GM21367 (cell line): ENCODE measurements around the gene MRPS5.
"Not testable (repeated sequence)": the region's sequence is repeated elsewhere in the genome, so short reads cannot be mapped to it uniquely, and the experiment has no call there.

Experiments
- ATAC-seq: cut with Tn5 transposase; IDR thresholded peaks from one replicate; pipeline ENCODE4 v1.9.1; 2021; ENCODE audit not compliant: unreplicated experiment

Gene MRPS5

DNA sequence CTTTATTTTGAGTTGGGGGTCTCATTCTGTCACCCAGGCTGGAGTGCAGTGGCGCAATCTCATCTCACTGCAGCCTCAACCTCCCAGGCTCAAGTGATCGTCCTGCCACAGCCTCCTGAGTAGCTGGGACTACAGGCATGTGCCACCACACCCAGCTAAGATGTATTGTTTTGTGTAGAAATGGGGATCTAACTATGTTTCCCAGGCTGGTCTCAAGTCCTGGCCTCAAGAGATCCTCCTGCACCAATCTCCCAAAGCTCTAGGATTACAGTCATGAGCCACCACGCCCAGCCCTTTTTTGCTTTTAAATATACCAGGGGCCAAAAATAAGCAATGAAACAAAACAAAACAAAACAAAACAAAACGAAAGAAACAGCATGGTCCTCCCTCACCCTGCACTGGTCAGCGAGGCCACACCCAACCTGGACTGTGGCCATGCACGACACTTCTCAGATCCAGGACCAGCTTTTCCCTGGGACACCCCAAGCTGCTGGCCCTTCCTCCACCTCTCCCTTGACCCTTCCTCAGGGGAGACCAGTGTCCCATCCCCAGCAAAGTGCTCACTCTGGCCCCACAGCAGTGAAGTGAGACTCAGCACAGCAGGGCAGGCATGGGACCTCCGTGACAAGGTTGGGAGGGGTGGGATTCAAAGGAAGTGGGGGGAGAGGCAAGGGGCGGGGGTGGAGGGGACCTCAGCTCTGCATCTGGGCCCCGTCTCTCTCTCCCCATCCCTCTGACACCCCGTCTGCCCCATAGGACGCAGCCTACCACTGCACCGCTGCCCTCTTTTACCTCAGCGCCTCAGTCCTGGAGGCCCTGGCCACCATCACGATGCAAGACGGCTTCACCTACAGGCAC, 72.6 kb downstream of the MRPS5 start:
- no peak for ATAC-seq

DNA sequence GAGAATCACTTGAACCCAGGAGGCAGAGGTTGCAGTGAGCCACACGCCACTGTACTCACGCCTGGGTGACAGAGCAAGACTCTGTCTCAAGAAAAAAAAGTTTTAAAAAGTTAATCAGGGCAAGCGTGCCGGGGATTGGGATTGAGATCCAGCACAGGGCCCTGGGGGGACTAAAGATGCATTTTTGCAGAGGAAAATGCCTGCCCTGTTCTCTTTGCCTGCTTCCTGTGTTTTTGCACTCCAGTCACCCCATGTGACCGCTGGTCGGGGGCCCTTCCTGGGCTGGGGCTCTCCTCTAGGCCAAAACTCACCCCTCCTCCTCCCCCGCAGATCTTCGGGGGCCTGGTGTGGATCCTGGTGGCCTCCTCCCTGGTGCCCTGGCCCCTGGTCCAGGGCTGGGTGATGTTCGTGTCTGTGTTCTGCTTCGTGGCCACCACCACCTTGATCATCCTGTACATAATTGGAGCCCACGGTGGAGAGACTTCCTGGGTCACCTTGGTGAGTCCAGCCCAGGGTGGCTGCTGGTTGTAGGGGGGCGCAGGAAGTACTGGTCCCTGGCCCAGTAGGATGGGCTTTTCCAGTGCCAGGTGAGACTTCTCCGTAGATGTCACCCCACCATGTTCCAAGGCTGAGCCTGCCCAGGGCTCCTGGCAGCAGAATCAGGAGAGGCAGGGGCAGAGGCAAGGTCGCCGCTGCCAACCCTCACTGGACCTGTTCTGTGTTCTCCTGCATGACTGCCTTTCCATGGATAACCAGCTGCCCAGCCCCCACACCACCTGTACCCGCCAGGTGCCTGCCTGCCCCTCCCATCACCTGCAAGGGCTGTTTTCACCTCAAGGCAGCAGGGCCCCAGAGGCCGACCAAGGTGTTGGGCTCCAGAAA, 73.7 kb downstream of the MRPS5 start:
- ATAC-seq = no peak

DNA sequence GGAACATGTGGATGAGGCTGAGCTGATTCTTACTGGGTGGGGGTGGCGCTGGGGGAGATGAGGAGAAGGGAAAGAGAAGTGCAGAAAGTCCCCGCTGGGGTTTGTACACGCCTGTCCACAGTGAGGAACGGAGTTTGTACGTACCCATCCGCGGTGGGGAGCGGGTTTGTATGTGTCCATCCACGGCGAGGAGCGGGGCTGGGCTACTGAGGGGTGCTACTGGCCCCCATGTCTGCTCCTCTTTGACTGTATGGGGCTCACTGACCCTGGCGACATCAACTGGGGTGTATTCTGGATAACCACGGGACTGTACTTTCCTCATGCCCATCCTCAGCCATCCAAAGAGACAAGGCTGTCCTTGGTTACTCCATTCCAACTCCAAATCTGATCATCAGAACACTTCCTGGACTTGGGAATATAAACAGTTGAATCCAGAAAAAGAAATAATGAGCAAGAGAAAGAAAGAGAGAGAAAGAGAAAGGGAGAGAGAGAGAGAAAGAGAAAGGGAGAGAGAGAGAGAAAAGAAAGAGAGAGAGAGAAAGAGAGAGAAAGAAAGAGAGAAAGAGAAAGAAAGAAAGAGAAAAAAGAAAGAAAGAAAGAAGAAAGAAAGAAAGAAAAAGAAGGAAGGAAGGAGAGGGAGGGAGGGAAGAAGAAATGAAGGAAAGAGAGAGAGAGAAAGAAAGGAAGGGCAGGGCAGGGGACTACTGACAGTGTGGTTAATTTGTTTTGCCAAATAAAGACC, 75.1 kb downstream of the MRPS5 start:
- no peak for ATAC-seq

DNA sequence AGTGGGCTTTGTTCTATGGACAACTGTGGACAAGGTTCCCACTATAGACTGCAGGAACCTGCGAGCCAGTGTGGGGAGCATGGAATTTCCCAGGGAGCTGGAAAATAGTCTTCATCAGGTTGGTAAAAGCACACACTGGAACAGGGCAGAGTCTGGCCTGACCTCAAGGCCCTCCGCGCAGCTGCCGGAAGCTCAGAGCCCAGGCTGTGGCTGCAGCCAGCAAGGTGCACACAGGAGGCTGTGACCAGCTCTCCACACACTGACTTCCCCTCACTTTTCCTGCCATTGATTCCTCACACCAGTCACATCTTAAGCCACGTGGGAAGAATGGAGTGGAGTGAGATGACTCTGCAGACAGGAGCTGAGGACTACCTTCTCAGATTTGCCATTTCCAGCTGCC, 77.0 kb downstream of the MRPS5 start:
- no peak for ATAC-seq

DNA sequence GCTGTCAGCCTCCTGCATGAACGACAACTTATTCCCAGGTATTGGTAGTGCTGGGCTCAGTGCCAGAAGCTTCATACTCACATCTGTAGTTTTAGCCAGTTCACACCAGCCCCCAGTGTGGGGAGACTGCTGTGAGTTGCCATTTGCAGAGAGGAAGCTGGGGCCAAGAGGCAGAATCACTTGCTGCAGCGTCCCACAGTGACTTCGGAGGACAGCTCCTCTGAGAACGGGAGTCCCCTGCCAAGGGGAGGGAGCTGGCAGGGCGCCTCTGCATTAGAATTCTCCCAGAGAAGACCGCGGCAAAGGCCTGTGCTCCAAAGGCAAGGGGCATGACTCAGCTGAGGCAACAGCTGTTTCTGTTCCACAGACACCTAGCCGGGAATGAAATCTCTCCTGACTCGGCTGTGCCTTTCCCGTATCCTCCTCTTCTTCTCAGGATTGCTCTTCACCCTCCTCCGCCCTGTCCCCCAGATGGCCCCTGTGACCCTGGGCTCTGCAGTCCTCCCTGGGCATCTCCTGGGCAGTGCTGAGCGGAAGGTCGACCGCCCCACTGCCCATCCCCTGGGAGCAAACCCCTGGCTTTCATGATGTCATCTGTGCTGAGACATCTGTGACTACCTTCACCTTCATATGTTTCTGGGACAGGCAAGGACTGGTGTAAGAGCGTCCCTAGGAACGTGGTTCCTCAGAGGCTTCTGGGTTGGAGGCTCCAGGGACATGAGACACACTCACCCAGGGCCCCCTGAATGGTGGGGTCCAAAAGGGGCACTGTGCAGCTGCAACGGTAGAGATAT, 78.1 kb downstream of the MRPS5 start:
- peak; percentile 50 for ATAC-seq

DNA sequence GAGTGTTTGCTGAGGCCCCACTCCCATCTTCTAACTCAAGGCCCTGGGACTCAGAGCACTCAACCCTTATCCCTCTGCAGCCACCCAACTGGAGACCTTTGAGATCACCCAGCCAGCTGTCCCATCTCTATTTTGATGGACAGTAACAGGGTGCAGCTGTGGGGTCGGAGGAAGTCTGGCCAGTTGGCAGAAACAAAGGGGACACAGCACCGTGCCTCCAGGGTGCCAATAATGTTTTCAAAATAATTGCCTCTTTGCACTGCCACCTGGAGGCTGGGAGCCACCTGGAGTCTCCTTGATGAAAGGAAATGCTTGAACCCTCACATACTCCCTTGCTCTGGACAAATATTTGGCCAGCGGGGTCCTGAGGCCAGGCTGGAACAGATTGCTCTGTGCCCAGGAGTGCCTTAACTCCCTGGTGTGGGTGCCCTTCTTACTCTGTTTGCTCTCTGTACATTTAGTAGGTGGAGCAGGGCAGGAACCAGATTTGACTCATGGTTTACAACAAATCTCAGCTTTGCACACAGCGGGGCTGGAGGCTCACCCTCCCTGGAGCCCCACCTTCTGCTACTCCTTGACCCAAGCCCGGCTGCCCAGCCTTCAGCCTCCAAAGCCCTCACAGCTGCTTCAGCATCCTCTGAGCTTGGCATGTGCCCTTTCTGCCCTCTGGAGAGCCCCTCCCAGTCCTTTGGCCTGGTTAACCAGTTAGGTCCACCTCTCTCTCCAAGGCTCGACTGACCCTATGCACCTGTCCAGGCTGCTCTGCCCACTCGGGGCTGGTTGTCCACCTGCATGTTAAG, 78.9 kb downstream of the MRPS5 start:
- ATAC-seq = no peak

DNA sequence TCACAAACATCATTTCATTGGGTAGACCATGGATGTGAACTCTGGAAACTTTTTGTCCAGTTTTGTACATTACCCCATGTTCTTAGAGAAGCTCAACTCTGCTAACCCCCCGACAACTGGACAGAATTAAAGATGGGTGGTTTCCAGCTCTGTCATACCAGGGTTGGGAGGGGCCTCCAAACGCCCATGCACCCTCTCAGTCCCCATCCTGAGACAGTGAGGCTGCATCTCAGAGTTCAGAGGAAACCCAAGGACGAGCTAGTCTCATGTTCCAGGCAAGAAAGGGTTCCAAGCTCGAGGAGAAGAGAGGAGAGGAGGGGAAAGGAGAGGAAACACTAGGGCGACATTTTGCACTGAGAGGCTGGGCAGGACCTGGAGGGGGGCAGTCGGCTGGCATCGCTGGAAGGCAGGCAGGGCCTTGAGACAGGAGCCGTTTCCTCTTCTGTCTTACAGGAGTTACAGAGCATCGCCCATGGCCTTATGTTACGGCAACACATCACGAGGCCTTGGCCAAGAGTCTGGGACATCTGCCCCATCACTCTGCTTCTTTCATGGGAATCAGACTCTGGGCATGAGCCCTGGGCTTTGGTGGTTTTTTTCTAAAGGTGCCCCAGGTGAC, 79.7 kb downstream of the MRPS5 start:
- no peak for ATAC-seq

DNA sequence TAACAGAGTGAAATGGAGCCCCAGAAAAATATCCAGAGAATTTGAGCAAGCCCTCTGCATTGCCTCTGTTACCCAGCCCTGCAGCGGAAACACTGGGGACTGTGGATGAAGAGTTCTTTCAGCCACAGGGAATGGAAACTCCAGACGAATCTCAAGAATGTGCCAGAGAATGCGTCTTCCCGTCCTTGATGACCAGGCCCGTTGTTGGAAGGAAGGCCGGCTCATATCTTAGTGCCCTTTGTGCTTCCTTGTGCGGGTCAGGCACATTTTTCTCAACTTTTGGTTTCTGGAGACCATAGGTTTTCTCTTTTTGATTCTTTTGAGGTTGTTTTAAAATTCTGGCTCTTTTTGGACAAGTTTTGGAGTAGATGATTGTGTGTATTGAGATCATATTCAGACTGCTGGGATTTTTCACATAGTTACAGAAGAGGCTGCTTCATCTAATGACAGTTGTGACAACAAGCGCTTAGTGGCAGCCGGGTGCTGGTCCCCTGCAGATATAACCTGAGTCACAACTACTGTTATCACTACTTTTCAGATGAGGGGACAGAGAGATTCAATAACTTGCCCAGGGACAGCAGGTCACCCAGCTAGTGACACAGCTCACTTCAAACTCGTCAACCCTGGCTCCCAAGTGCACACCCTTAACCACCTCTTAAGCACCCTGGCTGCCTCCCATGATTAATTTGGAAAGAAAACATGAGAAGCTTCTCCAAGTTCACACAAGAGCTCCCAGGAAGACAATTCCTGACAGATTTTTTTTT, 80.4 kb downstream of the MRPS5 start:
- ATAC-seq = no peak

DNA sequence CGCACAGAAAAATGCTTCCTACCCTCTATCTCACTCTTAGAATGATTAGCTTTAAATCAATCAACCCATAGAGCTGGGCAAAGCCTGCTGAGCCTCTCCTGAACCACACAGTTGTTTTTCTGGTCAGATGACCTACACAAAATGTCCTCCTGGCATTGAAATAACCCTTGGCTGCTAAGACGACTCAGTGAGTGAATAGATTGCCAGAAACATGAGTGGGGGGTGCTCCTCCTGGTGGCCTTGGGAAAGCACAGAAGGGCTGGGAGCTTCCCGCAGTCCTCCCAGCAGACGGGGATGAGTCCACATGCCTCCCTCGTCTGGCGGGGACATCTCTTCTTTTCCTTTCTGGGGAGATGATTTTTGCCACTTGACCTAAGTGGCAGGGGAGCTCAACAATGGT, 81.2 kb downstream of the MRPS5 start:
- no peak for ATAC-seq

DNA sequence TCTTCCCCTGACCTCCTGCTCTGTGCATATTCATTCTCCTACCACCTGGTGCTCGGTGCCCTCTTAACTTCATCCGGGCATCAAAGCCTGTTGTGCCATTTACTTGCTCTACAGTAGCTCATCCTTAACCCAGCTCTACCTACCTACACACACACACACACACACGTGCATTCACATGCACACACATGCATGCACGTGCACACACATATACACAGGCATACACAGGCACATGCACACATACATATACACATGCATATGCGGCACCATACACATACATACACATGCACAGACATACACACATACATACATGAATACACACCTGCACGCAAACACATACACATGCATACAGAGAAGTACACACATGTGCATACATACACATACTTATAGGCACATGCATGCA, 81.6 kb downstream of the MRPS5 start:
- ATAC-seq = no peak

DNA sequence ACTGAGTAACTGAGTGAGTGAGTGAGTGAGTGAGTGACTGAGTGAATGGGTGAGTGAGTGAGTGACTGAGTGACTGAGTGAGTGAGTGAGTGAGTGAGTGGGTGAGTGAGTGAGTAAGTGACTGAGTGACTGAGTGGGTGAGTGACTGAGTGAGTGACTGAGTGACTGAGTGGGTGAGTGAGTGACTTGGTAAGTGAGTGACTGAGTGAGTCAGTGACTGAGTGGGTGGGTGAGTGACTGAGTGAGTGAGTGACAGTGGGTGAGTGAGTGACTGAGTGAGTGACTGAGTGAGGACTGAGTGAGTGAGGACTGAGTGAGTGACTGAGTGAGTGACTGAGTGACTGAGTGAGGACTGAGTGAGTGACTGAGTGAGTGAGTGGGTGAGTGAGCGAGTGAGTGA, 82.2 kb downstream of the MRPS5 start:
- ATAC-seq = no peak

DNA sequence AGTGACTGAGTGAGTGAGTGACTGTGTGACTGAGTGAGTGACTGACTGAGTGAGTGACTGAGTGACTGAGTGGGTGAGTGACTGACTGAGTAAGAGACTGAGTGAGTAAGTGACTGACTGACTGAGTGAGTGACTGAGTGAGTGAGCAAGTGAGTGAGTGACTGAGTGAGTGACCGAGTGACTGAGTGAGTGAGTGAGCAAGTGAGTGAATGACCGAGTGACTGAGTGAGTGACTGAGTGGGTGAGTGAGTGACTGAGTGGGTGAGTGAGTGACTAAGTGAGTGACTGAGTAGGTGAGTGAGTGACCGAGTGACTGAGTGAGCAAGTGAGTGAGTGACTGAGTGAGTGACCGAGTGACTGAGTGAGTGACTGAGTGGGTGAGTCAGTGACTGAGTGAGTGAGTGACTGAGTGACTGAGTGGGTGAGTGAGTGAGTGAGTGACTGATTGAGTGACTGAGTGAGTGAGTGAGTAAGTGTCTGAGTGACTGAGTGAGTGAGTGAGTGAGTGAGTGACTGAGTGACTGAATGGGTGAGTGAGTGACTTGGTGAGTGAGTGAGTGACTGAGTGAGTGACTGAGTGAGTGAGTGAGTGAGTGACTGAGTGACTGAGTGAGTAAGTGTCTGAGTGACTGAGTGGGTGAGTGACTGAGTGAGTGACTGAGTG, 82.8 kb downstream of the MRPS5 start:
- no peak for ATAC-seq

DNA sequence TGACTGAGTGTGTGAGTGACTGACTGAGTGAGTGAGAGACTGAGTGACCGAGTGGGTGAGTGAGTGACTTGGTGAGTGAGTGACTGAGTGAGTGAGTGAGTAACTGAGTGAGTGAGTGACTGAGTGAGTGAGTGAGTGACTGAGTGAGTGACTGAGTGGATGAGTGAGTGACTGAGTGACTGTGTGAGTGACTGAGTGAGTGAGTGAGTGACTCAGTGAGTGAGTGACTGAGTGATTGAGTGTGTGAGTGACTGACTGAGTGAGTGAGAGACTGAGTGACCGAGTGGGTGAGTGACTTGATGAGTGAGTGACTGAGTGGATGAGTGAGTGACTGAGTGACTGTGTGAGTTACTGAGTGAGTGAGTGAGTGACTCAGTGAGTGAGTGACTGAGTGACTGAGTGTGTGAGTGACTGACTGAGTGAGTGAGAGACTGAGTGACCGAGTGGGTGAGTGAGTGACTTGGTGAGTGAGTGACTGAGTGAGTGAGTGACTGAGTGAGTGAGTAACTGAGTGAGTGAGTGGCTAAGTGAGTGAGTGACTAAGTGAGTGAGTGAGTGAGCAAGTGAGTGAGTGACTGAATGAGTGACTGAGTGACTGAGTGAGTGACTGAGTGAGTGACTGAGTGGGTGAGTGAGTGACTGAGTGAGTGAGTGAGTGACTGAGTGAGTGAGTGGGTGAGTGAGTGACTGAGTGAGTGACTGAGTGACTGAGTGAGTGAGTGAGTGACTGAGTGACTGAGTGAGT, 83.6 kb downstream of the MRPS5 start:
- ATAC-seq = not testable (repeated sequence)

DNA sequence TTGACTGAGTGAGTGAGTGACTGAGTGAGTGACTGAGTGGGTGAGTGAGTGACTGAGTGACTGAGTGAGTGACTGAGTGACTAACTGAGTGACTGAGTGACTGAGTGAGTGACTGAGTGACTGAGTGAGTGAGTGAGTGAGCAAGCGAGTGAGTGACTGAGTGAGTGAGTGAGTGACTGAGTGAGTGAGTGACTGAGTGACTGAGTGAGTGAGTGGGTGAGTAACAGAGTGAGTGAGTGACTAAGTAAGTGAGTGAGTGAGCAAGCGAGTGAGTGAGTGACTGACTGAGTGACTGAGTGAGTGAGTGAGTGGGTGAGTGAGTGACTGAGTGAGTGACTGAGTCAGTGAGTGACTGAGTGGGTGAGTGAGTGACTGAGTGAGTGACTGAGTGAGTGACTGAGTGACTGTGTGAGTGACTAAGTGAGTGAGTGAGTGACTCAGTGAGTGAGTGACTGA, 84.2 kb downstream of the MRPS5 start:
- no peak for ATAC-seq

DNA sequence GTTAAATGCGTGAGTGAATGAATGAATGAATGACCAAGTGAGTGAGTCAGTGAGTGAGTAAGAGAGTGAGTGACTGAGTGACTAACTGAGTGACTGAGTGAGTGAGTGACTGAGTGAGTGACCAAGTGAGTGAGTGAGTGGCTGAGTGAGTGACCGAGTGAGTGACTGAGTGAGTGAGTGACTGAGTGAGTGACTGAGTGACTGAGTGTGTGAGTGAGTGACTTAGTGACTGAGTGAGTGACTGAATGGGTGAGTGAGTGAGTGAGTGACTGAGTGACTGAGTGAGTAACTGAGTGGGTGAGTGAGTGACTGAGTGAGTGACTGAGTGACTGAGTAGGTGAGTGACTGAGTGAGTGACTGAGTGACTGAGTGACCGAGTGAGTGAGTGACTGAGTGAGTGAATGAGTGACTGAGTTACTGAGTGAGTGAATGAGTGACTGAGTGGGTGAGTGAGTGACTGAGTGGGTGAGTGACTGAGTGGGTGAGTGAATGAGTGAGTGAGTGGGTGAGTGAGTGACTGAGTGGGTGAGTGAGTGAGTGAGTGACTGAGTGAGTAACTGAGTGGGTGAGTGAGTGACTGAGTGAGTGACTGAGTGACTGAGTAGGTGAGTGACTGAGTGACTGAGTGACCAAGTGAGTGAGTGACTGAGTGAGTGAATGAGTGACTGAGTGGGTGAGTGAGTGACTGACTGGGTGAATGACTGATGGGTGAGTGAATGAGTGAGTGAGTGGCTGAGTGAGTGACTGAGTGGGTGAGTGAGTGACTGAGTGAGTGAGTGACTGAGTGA, 84.8 kb downstream of the MRPS5 start:
- ATAC-seq = no peak
